CD4-positive, alpha-beta T cell treated with Interleukin-15 for 4 hours (primary cell): ENCODE data around the gene GGCT.

Experiments used
- DNase-seq: peaks from one replicate; pipeline ENCODE4 v3.0.0-alpha.2; 2020; ENCODE audit warnings: low spot score

The GGCT gene

GRCh38 chr7:30478349-30479201, 26.1 kb downstream of the GGCT start, which contains the start of gene NOD1:
NOD1 (minus strand) TSS chr7:30478784; CDS start chr7:30456921, 21,863 bp downstream.
- DNase-seq = peak; percentile 58

GRCh38 chr7:30476459-30477145, 28.0 kb downstream of the GGCT start:
- DNase-seq = no peak

- DNase-seq = no peak
Measured at GRCh38 chr7:30475580-30475979, 29.0 kb downstream of the GGCT start.

- no peak for DNase-seq
Measured at GRCh38 chr7:30474893-30475292, 29.7 kb downstream of the GGCT start.

GRCh38 chr7:30474485-30474884, 30.1 kb downstream of the GGCT start:
- no peak for DNase-seq

- DNase-seq = no peak
Measured at GRCh38 chr7:30473903-30474302, 30.7 kb downstream of the GGCT start.

GRCh38 chr7:30472784-30473775, 31.5 kb downstream of the GGCT start:
- no peak for DNase-seq

GRCh38 chr7:30472081-30472783, 32.4 kb downstream of the GGCT start:
- no peak for DNase-seq

- DNase-seq = no peak
Measured at GRCh38 chr7:30471205-30471604, 33.4 kb downstream of the GGCT start.

GRCh38 chr7:30470771-30471170, 33.9 kb downstream of the GGCT start:
- no peak for DNase-seq

GRCh38 chr7:30470163-30470770, 34.4 kb downstream of the GGCT start:
- no peak for DNase-seq

GRCh38 chr7:30469303-30469702, 35.3 kb downstream of the GGCT start:
- no peak for DNase-seq

GRCh38 chr7:30468791-30469190, 35.8 kb downstream of the GGCT start:
- no peak for DNase-seq

- no peak for DNase-seq
Measured at GRCh38 chr7:30468041-30468440, 36.6 kb downstream of the GGCT start.

GRCh38 chr7:30467271-30467670, 37.4 kb downstream of the GGCT start:
- DNase-seq = no peak

- DNase-seq = no peak
Measured at GRCh38 chr7:30466266-30466665, 38.4 kb downstream of the GGCT start.

- DNase-seq = no peak
Measured at GRCh38 chr7:30465811-30466180, 38.8 kb downstream of the GGCT start.

GRCh38 chr7:30465046-30465810, 39.4 kb downstream of the GGCT start:
- DNase-seq = no peak

- no peak for DNase-seq
Measured at GRCh38 chr7:30464231-30464671, 40.4 kb downstream of the GGCT start.
